ENCODE results near the gene EEF1G.

DNA sequence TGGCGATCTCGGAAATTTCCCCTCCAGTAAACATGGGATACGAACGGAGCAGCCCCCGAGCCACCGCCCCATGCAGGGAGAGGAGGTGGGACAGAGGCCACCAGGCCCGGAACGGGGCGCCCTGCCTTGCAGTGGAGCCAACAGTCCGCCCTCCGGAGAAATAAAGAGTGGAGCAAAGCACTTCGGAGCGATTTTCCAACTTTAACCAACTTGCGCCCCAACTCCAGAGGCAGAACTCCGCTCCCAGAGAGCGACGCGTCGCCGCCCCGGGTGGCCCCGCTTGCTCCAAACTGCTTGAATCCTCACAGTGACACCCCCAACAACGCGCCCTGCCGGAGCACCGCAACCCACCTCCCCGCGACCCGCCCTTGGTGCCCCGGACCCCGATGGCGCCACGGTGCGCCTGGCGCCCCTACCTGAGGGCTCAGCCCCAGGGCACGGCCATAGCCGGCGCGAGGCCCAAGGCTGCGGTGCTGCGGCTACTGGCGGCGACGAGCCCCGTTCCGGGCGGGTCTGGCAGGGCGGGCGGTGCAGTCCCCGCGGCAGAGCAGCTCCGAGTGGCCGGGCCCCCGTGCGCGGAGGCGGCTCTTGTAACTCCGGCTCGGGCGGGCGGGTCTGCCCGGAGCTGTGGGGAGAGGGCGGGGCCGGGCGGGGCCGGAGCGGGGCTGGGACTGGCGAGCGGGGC lies 27.3 kb downstream of the EEF1G start, which contains the start of gene AHNAK:
- TF ChIP-seq POLR2AphosphoS5 (IDR thresholded peaks at IDR 0.05) (no peak), CTCF (IDR thresholded peaks at IDR 0.05; ENCODE audit: poor library complexity, severe bottlenecking) (no peak), RAD21 (conservative IDR thresholded peaks at IDR 0.05) (no peak), EP300 (conservative IDR thresholded peaks at IDR 0.05; ENCODE audit: poor library complexity, severe bottlenecking) (no peak), SMC3 (conservative IDR thresholded peaks at IDR 0.05; ENCODE audit: poor library complexity) (no peak), EZH2 (IDR thresholded peaks at IDR 0.05; ENCODE audit: borderline replicate concordance, insufficient read depth, low read length, poor library complexity, severe bottlenecking) (no peak), TAF1 (IDR thresholded peaks at IDR 0.05; ENCODE audit: low read depth) (no peak), MXI1 (conservative IDR thresholded peaks at IDR 0.05; ENCODE audit: poor library complexity, severe bottlenecking) (no peak)
- TF ChIP-seq, protein P1, sequence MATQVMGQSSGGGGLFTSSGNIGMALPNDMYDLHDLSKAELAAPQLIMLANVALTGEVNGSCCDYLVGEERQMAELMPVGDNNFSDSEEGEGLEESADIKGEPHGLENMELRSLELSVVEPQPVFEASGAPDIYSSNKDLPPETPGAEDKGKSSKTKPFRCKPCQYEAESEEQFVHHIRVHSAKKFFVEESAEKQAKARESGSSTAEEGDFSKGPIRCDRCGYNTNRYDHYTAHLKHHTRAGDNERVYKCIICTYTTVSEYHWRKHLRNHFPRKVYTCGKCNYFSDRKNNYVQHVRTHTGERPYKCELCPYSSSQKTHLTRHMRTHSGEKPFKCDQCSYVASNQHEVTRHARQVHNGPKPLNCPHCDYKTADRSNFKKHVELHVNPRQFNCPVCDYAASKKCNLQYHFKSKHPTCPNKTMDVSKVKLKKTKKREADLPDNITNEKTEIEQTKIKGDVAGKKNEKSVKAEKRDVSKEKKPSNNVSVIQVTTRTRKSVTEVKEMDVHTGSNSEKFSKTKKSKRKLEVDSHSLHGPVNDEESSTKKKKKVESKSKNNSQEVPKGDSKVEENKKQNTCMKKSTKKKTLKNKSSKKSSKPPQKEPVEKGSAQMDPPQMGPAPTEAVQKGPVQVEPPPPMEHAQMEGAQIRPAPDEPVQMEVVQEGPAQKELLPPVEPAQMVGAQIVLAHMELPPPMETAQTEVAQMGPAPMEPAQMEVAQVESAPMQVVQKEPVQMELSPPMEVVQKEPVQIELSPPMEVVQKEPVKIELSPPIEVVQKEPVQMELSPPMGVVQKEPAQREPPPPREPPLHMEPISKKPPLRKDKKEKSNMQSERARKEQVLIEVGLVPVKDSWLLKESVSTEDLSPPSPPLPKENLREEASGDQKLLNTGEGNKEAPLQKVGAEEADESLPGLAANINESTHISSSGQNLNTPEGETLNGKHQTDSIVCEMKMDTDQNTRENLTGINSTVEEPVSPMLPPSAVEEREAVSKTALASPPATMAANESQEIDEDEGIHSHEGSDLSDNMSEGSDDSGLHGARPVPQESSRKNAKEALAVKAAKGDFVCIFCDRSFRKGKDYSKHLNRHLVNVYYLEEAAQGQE (IDR thresholded peaks at IDR 0.05; ENCODE audit: borderline replicate concordance): no peak

All from neural cell (in vitro differentiated cells).